G401.6 (cell line): ENCODE measurements around the gene ITPRID2.
"Not testable (repeated sequence)": the region's sequence is repeated elsewhere in the genome, so short reads cannot be mapped to it uniquely, and the experiment has no call there.

ENCODE experiments used
- FAIRE-seq: peaks from 2 replicates; lab custom pipeline; 2012; peaks lifted over from hg19 to GRCh38; lab: Jason Lieb, UNC

Gene ITPRID2

DNA sequence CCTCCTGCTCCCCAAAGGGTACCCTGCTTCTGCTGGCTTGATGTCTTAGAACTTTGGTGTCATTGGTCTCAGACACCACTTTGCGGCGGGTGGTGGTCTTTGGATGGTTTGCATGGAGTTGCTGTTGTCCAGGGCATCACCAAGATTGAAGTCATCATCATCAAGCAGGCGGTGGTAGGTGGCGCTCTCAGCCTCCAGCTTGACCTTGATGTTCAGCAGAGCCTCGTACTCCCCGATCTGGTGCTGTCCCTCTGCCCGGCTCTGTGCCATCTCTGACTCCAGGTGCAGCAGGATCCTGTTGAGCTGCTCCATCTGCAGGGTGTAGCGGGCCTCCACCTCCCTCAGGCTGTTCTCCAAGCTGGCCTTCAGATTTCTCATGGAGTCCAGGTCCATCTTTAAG is 69.6 kb downstream of the ITPRID2 start:
- not testable (repeated sequence) for FAIRE-seq

DNA sequence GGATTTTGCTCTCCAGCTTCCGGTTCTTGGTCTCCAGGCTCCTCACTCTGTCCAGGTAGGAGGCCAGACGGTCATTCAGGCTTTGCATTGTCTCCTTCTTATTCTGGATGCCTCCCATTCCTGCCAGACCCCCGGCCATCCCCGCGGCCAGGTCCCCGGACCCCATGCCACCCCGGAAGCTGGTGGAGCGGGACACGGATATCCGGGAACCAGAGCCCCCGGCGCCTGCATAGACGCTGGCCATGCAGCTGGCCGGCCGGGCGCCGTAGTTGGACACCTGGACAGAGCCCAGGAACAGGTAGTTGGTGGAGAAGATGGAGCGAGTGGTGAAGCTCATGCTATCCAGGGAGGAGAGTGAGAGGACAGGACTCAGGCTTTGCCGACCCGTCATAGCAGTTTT is 70.6 kb downstream of the ITPRID2 start:
- FAIRE-seq = no peak

DNA sequence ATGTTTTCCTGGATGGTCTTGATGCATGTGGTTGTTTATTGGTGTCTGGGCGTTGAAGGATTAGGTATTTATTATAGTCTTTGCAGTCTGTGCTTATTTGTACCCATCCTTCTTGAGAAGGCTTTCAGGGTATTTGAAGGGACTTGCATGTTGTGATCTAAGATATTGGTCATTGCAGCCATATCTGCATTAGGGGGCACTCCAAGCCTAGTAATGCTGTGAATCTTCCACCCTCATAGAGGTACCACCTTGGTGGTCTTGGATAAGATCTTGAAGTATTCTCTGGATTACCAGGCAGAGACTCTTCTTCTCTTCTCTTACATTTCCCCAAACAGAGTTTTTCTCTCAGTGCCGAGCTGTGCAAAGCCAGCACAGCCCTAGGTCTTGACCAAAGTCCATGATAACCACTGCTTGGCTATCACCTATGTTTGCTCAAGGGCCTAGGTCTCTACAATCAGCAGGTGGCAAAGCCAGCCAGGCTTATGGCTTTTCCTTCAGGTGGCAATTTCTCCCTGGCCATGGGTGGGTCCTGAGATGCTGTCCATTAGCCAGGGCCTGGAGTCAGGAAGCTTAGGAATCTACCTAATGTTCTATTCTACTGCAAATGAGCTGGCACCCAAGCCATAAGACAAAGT is 78.7 kb downstream of the ITPRID2 start:
- no peak for FAIRE-seq

DNA sequence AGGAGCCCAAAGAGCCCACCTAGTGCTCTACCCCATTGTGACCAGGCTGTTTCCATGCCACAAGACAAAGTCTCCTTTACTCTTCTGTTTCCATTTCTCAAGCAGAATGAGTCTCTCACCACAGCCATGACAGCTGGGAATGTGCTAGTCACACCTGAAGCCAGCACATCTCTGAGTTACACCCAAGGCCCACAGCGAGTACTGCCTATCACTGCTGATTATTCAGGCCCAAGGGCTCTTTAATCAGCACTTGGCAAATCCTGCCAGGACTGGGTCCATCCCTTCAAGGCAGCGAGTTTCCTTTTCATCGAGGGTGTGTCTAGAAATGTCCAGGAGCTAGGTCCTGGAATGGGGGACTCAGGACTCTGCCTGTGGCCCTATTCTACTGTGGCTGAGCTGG is 79.5 kb downstream of the ITPRID2 start:
- FAIRE-seq = no peak

DNA sequence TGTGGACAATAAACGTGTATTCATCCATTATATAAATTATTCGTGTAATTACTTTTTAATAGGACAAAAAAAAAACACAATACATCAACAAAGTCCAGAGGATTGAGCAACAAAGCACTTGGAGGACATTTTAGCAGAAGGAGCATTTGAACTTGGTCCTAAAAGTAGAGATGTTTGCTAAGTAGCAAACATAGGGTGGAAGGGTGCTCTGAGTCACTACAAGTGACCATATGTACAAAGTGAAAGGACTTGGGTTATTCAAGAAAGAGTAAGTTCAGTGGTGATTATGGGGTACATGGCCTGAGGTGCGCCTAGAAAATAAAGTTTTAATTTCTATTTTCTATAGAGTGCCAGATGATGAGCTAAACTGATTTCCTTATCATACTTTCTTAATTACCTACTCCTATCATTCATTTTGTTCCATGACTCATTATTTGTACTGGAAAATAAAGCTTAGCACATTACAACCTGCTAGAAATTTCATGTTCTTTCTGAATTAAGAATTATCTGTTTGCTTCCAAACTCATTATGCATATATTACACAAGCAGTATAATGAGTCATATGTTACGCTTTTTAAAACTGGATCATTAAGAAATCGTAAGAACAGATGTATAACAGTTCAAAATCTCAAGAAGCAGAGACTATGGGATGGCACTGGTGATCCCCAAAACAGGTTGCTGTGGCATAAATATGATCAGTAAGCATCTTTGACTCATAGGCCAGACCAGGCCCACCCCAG is 81.1 kb downstream of the ITPRID2 start:
- no peak for FAIRE-seq

DNA sequence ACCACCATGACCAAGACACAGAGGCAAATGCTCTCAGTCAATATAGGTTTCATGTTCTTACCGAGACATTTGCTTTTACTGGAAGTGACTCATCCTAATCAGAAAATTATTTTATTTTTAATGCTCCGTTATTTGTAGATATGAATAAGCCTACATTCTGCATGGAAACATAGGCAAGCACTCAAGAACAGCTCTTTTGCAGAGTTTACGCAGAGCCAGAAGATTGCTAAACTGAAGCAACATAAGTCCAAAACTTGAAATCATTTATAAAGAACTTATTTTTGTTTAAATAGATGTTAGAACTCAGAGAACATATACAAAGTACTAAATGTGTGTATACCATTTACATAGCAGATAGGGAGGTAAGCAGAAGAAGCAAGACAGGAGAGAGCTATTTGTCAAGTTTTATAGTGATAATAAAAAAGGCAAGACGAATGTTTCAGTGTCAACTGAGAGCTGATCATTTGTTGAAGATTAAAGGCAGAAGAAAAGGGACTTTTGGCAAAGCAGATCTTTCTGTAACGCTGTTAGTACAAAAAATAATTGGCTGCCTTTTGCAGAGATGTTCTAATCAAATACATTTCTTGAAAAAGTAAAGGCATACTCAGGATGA is 81.7 kb downstream of the ITPRID2 start:
- FAIRE-seq = no peak

DNA sequence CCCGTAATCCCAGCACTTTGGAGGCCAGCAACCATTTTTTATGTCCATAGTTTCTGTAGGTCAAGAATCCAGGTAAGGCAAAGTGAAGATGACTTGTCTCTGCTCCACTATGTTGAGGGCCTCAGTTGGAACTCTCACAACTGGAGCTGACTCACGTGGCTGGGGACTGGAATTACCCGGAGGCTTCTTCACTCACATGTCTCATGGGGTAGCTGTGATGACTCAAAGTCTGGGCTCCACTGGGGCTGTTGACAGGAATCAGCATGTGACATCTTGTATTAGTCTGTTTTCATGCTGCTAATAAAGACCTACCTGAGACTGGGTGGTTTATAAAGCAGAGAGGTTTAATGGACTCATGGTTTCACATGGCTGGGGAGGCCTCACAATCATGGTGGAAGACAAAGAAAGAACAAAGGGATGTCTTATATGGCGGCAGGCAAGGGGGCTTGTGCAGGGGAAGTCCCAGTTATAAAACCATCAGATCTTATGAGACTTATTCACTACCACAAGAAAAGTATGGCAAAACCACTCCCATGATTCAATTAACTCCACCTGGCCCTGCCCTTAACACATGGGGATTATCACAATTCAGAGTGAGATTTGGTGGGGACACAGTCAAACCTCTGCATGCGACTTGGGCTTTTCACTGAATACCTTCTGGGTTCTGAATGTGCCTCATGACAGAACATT is 86.3 kb downstream of the ITPRID2 start:
- FAIRE-seq = no peak

DNA sequence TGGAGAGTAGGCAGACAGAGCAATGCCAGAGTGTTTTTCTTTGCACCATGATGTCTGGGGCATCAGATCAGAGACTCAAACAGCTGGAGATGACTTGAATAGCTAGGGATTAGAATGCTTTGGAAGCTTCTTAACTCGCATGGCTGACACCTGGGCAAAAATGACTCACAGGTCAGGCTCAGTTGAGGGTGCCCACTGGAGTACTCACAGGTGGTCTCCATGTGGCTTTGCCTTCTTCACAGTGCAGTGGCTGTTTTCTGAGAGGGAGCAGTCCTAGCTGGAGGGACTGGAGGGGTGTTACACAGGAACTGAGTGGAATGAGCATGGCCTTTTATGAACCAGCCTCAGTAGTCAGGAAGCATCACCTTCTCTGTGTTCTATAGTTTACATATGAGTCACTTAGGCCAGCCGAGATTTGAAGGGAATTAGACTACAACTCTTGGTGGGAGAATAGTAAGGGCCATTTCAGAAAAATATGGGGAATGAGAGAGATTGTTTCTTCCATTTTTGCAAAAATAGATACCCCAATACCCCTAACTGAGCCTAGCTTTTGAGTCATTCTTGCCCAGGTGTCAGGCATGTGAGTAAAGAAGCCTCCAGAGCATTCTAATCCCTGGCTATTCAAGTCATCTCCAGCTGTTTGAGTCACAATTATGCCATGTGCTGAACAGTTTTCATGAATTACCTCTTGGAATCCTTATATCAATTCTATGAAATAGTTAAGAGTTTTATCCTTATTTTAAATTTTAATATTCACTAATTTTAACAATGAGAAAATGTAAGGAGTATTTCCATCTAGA is 87.0 kb downstream of the ITPRID2 start:
- FAIRE-seq = no peak
